Measurements from ENCODE around the gene RGS6.
A peak's percentile ranks its signal among the peaks of the same experiment; 100 is the strongest.

The RGS6 gene

GRCh38 chr14:72420749-72421474, 488.7 kb downstream of the RGS6 start:
- no peaks in the 10 kb centered on the region for H3K27me3 ChIP-seq (replicated peaks; ENCODE audit: control insufficient read depth, insufficient read depth, low read length)
- DNase-seq (ENCODE audit: extremely low read depth, insufficient read length): no peak
- H3K4me3 ChIP-seq (replicated peaks; ENCODE audit: low read depth, low read length): no peak overlapping the region
- no peaks in the 10 kb centered on the region for H3K36me3 ChIP-seq (ENCODE audit: control insufficient read depth, insufficient read depth, low read length)
- peak; percentile 95 for TF ChIP-seq CTCF (IDR thresholded peaks at IDR 0.05; ENCODE audit: insufficient read depth, low read length, poor library complexity, severe bottlenecking)

DNA sequence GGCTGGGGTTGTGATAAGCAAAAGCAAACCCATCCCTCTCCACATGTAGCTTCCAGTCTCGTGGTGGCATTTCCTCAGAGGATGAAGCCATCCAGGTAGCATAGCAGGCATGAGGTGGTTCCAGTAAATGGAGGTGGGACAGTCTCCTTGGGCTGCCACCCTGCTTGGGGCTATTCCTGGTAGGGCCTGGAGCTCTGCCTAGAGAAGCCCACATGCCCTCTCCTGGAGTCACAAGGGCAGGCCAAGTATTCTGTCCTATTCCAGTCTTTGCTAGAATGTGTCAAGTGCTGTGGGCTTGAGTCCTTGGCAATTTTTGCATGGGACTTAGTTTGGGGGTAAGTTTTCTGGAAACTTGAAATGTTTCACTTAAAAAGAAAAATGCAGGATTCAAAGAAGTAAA, 491.7 kb downstream of the RGS6 start:
- H3K27me3 ChIP-seq (replicated peaks; ENCODE audit: control insufficient read depth, insufficient read depth, low read length): no peaks in the 10 kb centered on the region
- TF ChIP-seq CTCF (IDR thresholded peaks at IDR 0.05; ENCODE audit: insufficient read depth, low read length, poor library complexity, severe bottlenecking): no peak
- H3K4me3 ChIP-seq (replicated peaks; ENCODE audit: low read depth, low read length): no peak overlapping the region
- no peak for DNase-seq (ENCODE audit: extremely low read depth, insufficient read length)
- H3K36me3 ChIP-seq (ENCODE audit: control insufficient read depth, insufficient read depth, low read length): no peaks in the 10 kb centered on the region

- Histone ChIP-seq H3K36me3 (ENCODE audit: control insufficient read depth, insufficient read depth, low read length) (no peaks in the 10 kb centered on the region), H3K27me3 (replicated peaks; ENCODE audit: control insufficient read depth, insufficient read depth, low read length) (no peaks in the 10 kb centered on the region), H3K4me3 (replicated peaks; ENCODE audit: low read depth, low read length) (no peak overlapping the region)
- no peak for DNase-seq (ENCODE audit: extremely low read depth, insufficient read length)
- no peak for TF ChIP-seq CTCF (IDR thresholded peaks at IDR 0.05; ENCODE audit: insufficient read depth, low read length, poor library complexity, severe bottlenecking)
Observed at GRCh38 chr14:72430457-72430856, 498.2 kb downstream of the RGS6 start.

- Histone ChIP-seq H3K4me3 (replicated peaks; ENCODE audit: low read depth, low read length) (no peak overlapping the region), H3K27me3 (replicated peaks; ENCODE audit: control insufficient read depth, insufficient read depth, low read length) (no peaks in the 10 kb centered on the region), H3K36me3 (ENCODE audit: control insufficient read depth, insufficient read depth, low read length) (no peaks in the 10 kb centered on the region)
- no peak for DNase-seq (ENCODE audit: extremely low read depth, insufficient read length)
- no peak for TF ChIP-seq CTCF (IDR thresholded peaks at IDR 0.05; ENCODE audit: insufficient read depth, low read length, poor library complexity, severe bottlenecking)
Observed at GRCh38 chr14:72432748-72433147, 500.5 kb downstream of the RGS6 start.

DNA sequence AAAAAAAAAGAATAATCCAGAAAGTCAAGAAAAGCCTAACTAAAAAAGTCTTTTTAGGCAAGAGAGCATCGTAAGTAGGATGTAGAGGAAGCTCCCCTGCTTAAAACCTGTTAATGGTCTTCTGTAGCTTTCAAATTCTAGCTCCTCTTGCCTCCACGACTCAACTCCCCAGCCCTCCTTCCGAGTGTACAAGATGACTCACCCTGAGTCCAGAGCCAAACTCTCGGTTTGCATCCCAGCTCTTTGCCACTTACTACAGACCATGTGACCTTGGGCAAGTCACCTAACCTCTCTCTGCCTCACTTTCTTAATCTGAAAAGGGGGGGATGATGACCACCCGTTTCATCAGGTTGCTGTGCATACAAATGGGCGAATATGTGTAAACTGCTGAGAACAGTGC, 501.3 kb downstream of the RGS6 start:
- TF ChIP-seq CTCF (IDR thresholded peaks at IDR 0.05; ENCODE audit: insufficient read depth, low read length, poor library complexity, severe bottlenecking): no peak
- H3K27me3 ChIP-seq (replicated peaks; ENCODE audit: control insufficient read depth, insufficient read depth, low read length): no peaks in the 10 kb centered on the region
- H3K36me3 ChIP-seq (ENCODE audit: control insufficient read depth, insufficient read depth, low read length): no peaks in the 10 kb centered on the region
- no peak overlapping the region for H3K4me3 ChIP-seq (replicated peaks; ENCODE audit: low read depth, low read length)
- no peak for DNase-seq (ENCODE audit: extremely low read depth, insufficient read length)

GRCh38 chr14:72434856-72435255, 502.6 kb downstream of the RGS6 start:
- no peak for DNase-seq (ENCODE audit: extremely low read depth, insufficient read length)
- no peak for TF ChIP-seq CTCF (IDR thresholded peaks at IDR 0.05; ENCODE audit: insufficient read depth, low read length, poor library complexity, severe bottlenecking)
- no peak overlapping the region for H3K4me3 ChIP-seq (replicated peaks; ENCODE audit: low read depth, low read length)
- H3K36me3 ChIP-seq (ENCODE audit: control insufficient read depth, insufficient read depth, low read length): no peaks in the 10 kb centered on the region
- H3K27me3 ChIP-seq (replicated peaks; ENCODE audit: control insufficient read depth, insufficient read depth, low read length): no peaks in the 10 kb centered on the region
